ENCODE results near the gene RETN.

The RETN gene

GRCh38 chr19:7661744-7662538 lies 6.9 kb upstream of the RETN start:
- DNase-seq, result no peak

GRCh38 chr19:7662657-7663056 lies 6.2 kb upstream of the RETN start:
- DNase-seq, result no peak

- no peak for DNase-seq
These were observed 5.1 kb upstream of the RETN start for GRCh38 chr19:7663706-7664105.

- DNase-seq, result no peak
These were observed 3.8 kb upstream of the RETN start for GRCh38 chr19:7665076-7665475.

GRCh38 chr19:7669641-7670040 lies 792 bp downstream of the RETN start:
- no peak for DNase-seq

GRCh38 chr19:7670150-7670783 lies 1.4 kb downstream of the RETN start:
- no peak for DNase-seq

- DNase-seq, result no peak
These were observed 1.9 kb downstream of the RETN start for GRCh38 chr19:7670790-7671189.

- DNase-seq, result no peak
These were observed 3.7 kb downstream of the RETN start for GRCh38 chr19:7672522-7672921.

- no peak for DNase-seq
These were observed 5.5 kb downstream of the RETN start for GRCh38 chr19:7674010-7675005.

GRCh38 chr19:7676376-7676775 lies 7.5 kb downstream of the RETN start:
- DNase-seq, result no peak

- DNase-seq, result no peak
These were observed 8.0 kb downstream of the RETN start, which contains the start of gene MCEMP1 for GRCh38 chr19:7676854-7677253. Gene MCEMP1, plus strand, starts transcription at chr19:7677090. Its CDS starts 31 bp downstream, at chr19:7677121.

GRCh38 chr19:7677669-7678311 lies 8.9 kb downstream of the RETN start:
- DNase-seq, result no peak

GRCh38 chr19:7678971-7679751 lies 10.3 kb downstream of the RETN start:
- DNase-seq, result peak; percentile 56

GRCh38 chr19:7679771-7680605 lies 11.1 kb downstream of the RETN start:
- DNase-seq, result no peak

- DNase-seq, result peak; percentile 77
These were observed 11.9 kb downstream of the RETN start, which contains the start of gene TRAPPC5 for GRCh38 chr19:7680606-7681339. Gene TRAPPC5, plus strand, starts transcription at chr19:7680833. Its CDS starts 1,421 bp downstream, at chr19:7682254.

- peak; percentile 85 for DNase-seq
These were observed 12.7 kb downstream of the RETN start for GRCh38 chr19:7681340-7682174.

- no peak for DNase-seq
These were observed 13.5 kb downstream of the RETN start for GRCh38 chr19:7682175-7682855.

Measured in activated T-cell treated with anti-CD3 and anti-CD28 coated beads for 4 hours (primary cell).